GM21423 (cell line): ENCODE measurements around the gene DIP2B.
"Not testable (repeated sequence)": the region's sequence is repeated elsewhere in the genome, so short reads cannot be mapped to it uniquely, and the experiment has no call there.

Experiments used
- ATAC-seq: cut with Tn5 transposase; IDR thresholded peaks from one replicate; pipeline ENCODE4 v1.9.1; 2021; ENCODE audit warnings: mild to moderate bottlenecking, moderate library complexity; ENCODE audit not compliant: unreplicated experiment

Gene DIP2B

DNA sequence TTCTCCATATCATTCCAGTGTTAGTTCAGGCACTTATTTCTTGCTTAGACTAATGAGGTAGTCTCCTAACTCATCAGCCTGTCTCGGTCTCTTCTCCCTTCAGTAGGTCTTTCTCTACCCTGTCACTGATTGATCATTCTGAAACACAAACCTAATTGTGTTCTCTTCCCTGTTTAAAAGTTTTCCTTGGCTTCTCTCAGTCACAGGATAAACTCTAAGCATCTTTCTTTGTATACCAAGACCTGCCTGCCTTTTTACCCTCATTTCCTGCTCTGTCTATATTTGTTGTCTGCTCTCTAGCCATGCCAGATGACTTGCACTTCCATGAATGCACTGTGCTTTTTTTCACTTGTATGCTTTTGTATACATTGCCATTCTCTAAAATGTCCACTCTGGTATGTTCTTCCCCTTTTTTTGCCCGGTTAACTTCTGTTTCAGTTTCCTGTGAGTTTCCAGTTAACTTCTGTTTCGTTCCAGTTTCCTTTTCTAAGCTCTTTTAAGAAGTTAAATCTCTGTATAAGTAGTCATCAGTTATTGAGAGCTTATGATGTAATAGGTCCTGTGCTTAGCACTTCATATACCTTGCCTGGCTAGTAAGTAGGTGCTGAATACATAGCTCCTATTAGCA lies 12.8 kb downstream of the DIP2B start:
- peak; percentile 69 for ATAC-seq

DNA sequence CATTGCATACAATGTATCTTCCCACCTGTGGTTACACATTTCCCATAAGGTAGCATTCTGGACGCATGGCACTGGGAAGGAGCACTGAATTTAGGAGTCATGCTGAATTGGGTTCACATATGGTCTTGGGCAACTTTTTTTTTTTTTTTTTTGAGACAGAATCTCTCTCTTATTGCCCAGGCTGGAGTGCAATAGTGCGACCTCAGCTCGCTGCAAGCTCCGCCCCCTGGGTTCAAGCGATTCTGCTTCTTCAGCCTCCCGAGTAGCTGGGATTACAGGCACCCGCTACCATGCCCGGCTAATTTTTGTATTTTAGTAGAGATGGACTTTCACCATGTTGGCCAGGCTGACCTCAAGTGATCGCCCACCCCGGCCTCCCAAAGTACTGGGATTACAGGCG lies 13.3 kb downstream of the DIP2B start:
- ATAC-seq: no peak

DNA sequence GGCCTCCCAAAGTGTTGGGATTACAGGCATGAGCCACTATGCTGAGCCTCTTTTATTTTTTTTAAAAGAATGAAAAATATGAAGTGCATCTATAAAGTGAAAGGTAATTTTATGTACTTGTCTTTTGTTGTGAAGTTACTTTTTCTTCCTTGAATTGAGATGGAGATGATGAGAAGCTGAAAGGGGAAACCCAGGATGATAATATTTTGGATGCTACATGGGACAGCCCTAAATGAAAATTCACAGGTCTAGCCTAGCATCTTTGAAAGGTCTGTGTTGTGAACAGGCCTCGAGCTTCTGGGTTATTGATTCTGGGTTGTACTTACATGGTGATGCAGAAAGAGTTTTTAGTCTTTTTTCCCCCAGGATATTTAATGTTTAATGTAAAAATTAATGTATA lies 14.6 kb downstream of the DIP2B start:
- ATAC-seq: no peak

DNA sequence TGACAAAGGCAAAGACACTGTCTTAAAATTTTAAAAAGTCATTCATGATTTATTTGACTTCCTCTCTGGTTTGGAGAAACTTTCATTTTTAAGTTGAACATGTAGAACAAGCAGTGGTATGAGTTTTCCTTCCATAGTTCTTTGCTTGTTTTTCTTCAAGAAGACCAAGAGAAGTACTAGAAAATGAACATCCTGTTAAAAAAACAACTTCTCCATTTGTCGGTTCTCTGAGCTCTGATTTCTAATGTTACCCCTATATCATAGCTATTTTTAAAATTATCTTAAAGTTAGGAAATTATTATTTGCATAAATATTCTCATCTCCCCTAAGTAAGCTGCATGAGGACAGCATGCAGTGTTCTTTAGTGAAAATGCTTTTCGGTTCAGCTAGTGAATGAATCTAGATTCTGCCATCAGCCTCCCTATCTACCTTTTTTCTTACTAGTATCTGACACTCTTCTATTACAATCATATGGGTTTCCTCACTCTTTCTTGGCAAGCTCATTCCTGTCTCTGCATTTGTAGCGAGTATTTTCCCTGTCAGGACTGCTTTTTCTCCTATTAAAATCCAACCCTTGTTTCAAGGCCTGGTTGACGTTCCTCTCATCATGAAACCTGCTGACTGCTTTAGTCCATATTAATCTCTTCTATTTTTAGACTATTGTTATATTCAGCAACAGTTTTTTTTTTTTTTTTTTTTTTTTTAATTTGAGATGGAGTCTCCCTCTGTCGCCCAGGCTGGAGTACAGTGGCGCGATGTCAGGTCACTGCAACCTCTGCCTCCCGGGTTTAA lies 15.8 kb downstream of the DIP2B start:
- no peak for ATAC-seq

DNA sequence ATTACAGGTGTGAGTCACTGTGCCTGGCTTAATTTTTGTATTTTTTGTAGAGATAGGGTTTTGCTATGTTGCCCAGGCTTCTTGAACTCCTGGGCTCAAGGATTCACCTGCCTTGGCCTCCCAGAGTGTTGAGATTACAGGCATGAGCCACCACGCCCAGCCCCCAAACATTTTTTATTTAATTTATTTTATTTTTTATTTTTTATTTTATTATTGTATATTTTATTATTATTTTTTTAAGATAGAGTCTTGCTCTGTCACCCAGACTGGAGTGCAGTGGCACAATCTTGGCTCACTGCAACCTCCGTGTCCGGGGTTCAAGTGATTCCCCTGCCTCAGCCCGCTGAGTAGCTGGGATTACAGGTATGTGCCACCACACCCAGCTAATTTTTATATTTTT lies 17.0 kb downstream of the DIP2B start:
- ATAC-seq: not testable (repeated sequence)

DNA sequence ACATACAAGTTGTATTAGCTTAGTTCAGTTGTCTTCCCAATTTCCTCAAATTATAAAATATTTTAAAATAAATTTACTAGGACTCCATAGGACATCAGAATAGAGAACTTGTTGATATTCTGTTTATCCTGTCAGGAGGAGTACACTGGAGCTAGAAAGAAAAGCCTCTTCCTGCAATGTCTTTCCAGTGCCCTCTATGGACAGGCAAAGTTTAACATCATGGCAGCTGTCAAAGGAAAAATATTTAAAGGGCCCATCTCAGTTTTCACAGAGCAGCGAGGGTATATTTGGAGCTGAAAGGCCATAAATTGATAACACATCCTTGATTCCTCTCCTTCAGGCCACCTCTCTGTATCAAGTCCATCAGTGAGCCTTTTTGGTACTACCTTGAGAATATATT lies 19.0 kb downstream of the DIP2B start:
- no peak for ATAC-seq

DNA sequence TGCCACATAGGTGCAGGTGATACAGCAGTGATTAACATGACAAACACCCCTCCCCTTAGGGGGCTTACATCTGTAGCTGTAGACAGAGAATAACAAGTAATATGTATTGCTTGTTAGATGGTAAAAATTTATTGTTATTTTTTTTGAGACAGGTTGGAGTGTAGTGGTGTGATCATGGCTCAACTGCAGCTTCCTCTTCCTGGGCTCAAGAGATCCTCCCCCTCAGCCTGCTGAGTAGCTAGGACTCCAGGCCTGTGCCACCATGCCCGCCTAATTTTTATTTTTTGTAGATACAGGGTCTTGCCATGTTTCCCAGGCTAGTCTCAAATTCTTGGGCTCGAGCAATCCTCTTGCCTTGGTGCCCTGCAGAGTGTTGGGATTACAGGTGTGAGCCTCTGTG lies 19.8 kb downstream of the DIP2B start:
- no peak for ATAC-seq

DNA sequence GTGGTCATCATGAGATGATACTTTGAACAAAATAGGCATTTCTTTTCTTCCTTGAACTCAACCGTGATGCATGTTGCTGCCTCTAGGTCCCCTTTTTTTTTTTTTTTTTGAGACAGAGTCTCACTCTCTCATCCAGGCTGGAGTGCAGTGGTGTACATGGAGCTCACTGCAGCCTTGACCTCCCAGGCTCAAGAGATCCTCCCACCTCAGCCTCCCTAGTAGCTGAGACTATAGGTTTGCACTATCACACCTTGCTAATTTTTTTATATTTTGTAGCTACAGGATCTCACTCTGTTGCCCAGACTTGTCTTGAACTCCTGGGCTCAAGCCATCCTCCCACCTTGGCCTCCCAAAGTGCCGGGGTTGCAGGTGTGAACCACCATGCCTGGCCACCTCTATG lies 20.6 kb downstream of the DIP2B start:
- ATAC-seq: no peak

DNA sequence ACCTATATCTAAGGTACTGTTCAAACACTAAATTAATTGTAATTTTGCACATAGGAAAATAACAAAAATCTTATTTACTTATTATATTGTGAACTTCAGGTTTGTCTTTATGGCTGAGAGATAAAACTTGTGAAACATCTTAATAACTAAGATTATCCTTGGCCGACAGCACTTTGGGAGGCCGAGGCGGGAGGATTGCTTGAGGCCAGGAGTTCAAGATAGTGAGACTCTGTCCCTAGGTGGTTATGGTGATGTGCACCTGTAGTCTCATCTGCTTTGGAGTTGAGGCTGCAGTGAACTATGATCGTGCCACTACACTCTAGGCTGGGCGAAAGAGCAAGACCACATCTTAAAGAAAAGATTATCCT lies 22.6 kb downstream of the DIP2B start:
- no peak for ATAC-seq

DNA sequence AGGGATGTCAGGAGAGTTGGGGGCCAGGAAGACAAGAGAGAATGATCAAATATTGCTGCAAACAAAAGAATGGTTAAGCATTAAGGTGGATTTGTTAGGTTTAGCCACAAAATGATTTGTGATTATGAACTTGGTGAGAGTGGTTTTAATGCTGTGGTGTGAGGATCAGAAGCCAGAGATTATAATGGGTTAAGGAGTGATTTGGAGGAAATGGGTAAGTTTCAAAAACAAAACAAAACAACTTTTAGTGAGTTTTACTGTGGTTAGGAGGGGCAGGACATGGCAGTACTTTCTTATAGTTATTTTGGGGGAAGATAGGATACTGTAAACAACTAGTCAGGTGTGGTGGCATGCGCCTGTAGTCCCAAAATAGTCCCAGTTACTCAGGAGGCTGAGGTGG lies 24.0 kb downstream of the DIP2B start:
- no peak for ATAC-seq

DNA sequence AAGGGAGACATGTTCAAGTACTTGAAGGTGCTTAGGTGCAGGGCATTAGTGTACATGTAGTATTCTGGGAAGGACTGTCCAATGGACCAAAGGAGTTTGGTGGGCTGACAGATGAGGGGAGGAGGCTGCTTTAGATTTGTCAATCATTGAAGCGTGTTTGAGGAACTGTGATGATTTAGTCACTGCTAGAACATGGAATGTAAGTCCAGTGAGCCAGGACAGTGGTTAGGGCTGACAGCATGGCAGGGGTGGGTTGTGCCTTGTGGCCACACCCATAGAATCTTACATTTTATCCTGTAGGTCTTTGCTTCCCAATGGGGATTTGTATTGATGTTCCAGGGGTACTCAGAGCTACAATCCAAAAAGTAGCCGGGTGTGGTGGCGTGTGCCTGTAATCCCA lies 24.6 kb downstream of the DIP2B start:
- ATAC-seq: no peak

DNA sequence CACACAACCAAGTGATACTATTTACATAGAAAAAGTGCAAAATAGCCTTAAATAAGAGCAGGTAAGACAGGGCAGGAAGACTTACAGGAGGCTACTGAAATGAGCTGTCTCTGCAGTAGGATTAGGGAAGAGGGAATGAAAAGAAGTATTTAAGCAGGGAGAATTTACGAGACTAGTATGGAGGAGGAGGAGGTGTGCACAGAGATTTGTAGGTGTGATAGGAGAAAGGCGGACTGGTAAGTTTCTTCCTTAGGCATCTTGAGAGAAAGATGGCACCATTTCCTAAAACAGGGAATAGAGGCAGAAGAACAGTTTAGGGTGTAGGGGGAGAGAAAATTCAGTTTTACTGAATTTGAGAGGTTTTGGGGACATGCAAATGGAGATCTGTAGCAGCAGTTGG lies 25.7 kb downstream of the DIP2B start:
- no peak for ATAC-seq

DNA sequence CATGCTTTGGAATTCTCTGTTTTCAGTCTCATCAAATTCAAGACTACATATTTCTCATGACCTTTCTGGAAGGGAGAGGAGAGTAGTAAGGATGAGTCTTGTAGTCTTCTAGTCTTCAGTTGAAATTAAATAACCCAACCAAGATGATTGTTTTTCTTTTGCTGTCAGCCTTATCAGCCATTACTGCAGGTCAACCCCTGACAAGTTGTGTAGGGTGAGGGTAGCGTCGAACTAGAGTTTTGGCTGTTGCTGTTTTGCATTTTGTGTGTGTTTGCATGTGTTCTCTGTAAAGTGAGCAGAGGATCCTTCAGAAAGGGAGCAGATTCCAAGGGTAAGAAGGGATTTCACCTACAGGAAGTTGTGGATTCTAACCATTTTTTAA lies 28.4 kb downstream of the DIP2B start:
- ATAC-seq: no peak

DNA sequence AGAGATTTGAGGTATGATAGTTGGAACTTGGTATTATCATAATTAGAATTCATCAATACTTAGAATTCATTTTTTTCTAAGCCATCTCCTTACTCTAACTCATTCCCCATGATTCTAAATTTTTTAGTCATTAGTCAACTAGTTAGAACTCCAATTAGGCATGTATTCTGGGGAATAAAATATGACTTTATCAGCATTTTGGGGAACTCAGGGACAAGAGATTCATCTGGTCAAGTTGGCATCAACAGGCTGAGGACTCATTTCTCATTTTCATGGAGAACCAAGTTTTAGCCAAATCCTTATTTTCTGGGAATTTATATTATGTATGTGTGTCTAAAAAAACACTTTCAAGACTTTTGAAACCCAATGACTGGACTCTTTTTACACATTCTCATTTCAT lies 29.2 kb downstream of the DIP2B start:
- no peak for ATAC-seq

DNA sequence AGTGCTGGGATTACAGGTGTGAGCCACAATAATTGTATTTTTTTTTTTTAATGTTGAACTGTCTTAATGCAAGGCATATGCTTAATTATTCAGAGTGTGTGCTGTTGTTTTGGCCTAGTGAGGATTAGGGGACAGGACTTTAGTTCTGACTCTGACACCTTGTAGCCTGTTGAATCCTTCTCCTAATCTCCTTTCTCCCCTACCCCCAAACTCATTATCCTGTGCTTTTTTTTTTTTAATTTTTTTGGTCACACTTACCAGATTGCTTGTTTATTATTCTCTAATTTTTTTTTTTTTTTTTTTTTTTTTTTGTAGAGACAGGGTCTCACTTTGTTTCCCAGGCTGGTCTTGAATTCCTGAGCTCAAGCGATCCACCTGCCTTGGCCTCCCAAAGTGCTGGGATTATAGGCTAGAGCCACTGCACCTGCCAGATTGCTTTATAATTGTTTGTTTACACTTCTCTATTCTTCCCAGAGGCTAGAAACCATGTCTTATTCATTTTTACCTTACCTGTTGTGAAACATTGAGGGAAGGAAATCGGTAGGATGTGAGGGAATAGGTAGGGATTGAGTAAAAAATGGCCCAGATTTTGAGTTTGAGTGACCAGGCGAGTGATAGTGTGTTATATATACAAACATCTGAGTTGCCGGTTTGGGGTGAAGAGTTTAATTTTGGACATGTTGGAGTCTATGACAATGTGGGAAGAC lies 32.2 kb downstream of the DIP2B start:
- no peak for ATAC-seq

DNA sequence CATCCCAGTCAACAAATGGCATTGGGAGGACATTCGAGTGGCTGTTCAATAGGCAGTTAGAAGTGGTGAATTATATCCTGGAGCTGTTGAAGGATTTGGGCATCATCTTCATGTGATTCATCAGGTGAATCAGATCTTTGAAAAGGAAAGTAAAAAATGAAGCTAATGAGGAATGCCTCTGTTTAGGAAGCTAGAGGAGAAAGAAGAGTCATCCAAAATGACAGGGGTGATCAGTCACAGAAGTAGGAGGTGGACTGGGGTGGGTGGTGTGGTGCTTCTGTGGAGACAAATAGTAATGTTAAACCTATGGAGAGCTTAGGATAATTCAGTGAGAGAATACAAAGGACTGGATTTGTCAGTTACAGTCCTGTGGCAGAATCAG lies 32.7 kb downstream of the DIP2B start:
- no peak for ATAC-seq

DNA sequence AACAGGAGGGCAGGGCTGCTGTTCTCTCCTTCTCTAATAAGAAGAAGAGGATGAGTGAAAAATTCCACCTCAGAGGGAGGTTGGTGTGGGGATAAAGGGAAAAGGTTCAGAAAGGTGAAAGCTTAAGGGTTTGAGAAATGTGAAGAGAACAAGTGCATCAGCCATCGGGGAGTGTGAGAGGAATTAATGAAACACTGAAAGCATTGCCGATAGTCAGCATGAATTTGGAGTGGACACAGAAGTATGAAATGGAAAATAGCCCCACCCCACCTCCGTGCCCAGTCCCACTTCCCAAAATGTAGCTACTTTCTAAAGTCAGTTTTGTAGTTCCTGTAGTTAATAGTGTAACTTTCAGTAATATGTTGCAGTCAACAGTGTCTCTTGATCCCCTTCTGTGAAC lies 33.4 kb downstream of the DIP2B start:
- no peak for ATAC-seq

DNA sequence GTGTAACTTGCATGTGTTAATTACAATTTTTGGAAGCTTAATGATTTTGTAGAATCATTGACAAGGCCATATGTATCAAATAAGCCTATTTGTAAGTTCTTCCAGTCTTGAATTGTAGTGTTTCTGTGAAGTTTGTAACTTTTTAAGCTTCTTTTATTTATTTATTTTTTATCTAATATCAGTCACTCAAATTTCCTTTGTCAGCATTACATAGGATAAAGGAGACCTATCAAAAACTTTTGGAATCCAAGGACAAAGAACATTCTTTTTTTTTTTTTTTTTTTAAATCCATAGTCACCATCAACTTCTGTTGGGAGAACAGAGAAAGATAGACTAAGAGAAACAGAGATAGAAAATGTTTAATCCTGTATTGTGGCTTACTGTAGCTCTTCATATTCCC lies 36.4 kb downstream of the DIP2B start:
- no peak for ATAC-seq

DNA sequence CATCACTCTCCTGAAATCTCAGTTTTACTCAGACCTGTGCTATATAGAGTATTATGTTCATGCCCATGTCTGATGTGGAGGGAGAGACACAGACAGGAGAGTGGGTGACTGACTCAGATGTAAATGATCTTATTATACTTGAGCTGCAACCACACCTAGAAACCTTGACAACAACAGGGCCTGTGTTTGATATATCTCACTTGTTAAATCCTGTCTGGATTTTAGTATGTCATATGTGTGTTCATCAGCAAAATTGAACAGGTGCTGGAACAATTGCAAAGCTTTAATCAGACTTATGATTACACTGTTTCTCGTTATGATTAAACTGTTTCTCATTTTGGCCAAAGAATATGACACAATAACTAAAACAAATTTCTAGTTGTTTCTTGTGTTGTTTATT lies 37.7 kb downstream of the DIP2B start:
- no peak for ATAC-seq

DNA sequence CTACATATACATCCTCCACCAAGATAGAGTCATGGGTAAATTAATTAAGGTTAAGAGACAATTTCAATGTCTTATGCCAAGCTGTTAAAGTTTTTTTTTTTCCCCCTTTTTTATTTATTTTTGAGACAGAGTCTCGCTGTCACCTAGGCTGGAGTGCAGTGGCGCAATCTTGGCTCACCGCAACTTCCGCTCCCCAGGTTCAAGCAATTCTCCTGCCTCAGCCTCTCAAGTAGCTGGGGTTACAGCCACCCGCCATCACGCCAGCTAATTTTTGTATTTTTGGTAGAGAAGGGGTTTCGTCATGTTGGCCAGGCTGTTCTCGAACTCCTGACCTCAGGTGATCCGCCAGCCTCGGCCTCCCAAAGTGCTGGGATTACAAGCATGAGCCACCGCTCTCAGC lies 38.4 kb downstream of the DIP2B start:
- not testable (repeated sequence) for ATAC-seq

DNA sequence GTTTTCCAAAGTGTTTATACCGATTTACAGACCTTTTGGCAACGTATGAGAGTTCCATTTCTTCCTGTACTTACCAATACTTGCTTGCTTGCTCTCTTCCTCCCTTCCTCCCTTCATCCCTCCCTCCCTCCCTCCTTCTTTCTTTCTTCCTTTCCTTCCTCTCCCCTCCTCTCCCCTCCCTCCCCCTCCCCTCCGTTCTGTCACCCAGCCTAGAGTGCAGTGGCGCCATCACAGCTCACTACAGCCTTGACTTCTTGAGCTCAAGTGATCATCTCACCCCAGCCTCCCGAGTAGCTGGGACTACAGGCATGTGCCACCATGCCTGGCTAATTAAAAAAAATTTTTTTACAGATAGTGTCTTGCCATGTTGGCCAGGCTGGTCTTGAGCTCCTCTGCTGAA lies 40.4 kb downstream of the DIP2B start:
- no peak for ATAC-seq

DNA sequence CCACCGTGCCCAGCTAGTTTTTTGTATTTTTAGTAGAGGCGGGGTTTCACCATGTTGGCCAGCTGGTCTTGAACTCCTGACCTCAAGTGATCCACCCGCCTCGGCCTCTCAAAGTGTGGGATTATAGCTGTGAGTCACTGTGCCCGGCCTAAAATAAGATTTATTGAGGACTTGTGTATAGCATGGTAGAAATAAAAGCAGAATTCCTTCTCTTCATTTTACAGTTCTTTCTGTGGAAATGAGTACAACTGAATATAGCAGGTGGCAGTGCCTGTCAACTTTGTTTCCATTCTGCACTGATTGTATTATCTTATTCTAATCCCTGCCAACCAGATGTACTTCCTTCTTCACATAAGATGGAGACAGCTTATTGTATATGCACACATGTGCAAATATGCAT lies 41.0 kb downstream of the DIP2B start:
- no peak for ATAC-seq
